ENCODE results near the gene MAP2K6. TPM values are rescaled to one million over a fixed set of nuclear protein-coding genes. Genes with fewer than 3 reads are reported as not detected.
A peak's percentile ranks its signal among the peaks of the same experiment; 100 is the strongest.

Gene MAP2K6
- total and polyA plus RNA-seq, 2 donors (not counting 3 experiments of a cell fraction or from before 2014, with no cell fraction given) = 5.9 to 13.9 TPM

- Histone ChIP-seq H3K4me2 (ENCODE audit: insufficient read depth, low read length) (peak overlapping the region; percentile 85), H3K27me3 (ENCODE audit: control insufficient read depth in 2 of 2, insufficient read depth in 2 of 2, low read length in 2 of 2) (no peaks in the 10 kb centered on the region), H3K27ac (ENCODE audit: insufficient read depth, low read depth, low read length) (no peak overlapping the region), H3K9me1 (replicated peaks; ENCODE audit: control insufficient read depth, extremely low read depth, insufficient read depth, low read length) (no peaks in the 10 kb centered on the region), H3K4me1 (ENCODE audit: control insufficient read depth, extremely low read depth, insufficient read depth, low read length) (peaks cover 53% of the 10 kb centered on the region), H3K9me3 (replicated peaks; ENCODE audit: control insufficient read depth, insufficient read depth, low read length) (no peaks in the 10 kb centered on the region), H3K4me3 (replicated peaks in 1 of 3; ENCODE audit: insufficient read depth in 1 of 3, low read depth in 1 of 3, low read length in 3 of 3) (peak overlapping the region; percentile 2 to 70 (median 48)), H3K79me2 (ENCODE audit: control insufficient read depth, insufficient read depth, low read length) (no peaks in the 10 kb centered on the region), H3K36me3 (ENCODE audit: control insufficient read depth in 2 of 2, extremely low read depth in 1 of 2, insufficient read depth in 2 of 2, low read length in 2 of 2) (no peaks in the 10 kb centered on the region), H3K9ac (replicated peaks; ENCODE audit: extremely low read depth, insufficient read depth, low read length) (peak overlapping the region; percentile 32), H2AFZ (ENCODE audit: low read depth, low read length) (peak overlapping the region; percentile 20), H4K20me1 (replicated peaks; ENCODE audit: control insufficient read depth, extremely low read depth, insufficient read depth, low read length) (no peaks in the 10 kb centered on the region)
- FAIRE-seq (no peak), DNase-seq (ENCODE audit: low read depth, low spot score) (no peak)
- dilution Hi-C loops (cut with MboI; ENCODE audit: extremely low pct_ligation_motif_present, low sequenced_read_pairs) (no loop called here), intact Hi-C loops (cut with micrococcal nuclease) (loop anchor here (5.0 to 10.0 kb wide), 2 partner anchors 752 to 1139 kb away; partner anchors contain the start of gene KCNJ2)
- ChIA-PET POLR2A (interaction anchor here (1.4 kb wide), 1 partner anchor 9 kb away, joined by 3 read pairs; no protein-coding TSS in a partner anchor), CTCF (interaction anchor here (1.2 to 2.3 kb wide), 8 partner anchors 9 to 125 kb away, joined by 5 to 21 read pairs (median 6); no protein-coding TSS in a partner anchor)
- TF ChIP-seq, protein P1, sequence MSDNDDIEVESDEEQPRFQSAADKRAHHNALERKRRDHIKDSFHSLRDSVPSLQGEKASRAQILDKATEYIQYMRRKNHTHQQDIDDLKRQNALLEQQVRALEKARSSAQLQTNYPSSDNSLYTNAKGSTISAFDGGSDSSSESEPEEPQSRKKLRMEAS (IDR thresholded peaks at IDR 0.05; ENCODE audit: insufficient read depth, insufficient read length) = no peak
- no peak for TF ChIP-seq MYC (IDR thresholded peaks at IDR 0.05; ENCODE audit: low read depth, low read length)
- no peak for TF ChIP-seq JUN (IDR thresholded peaks at IDR 0.05; ENCODE audit: borderline replicate concordance, insufficient read depth, insufficient read length, low read depth)
- TF ChIP-seq GATA2 (IDR thresholded peaks at IDR 0.05; ENCODE audit: insufficient read depth, insufficient read length, low read depth, low read length) = no peak
- no peak for TF ChIP-seq POLR2A (IDR thresholded peaks at IDR 0.05; ENCODE audit: low read depth, low read length)
- TF ChIP-seq FOS (IDR thresholded peaks at IDR 0.05; ENCODE audit: borderline replicate concordance, insufficient read depth, low read length) = no peak
- TF ChIP-seq, protein P2, sequence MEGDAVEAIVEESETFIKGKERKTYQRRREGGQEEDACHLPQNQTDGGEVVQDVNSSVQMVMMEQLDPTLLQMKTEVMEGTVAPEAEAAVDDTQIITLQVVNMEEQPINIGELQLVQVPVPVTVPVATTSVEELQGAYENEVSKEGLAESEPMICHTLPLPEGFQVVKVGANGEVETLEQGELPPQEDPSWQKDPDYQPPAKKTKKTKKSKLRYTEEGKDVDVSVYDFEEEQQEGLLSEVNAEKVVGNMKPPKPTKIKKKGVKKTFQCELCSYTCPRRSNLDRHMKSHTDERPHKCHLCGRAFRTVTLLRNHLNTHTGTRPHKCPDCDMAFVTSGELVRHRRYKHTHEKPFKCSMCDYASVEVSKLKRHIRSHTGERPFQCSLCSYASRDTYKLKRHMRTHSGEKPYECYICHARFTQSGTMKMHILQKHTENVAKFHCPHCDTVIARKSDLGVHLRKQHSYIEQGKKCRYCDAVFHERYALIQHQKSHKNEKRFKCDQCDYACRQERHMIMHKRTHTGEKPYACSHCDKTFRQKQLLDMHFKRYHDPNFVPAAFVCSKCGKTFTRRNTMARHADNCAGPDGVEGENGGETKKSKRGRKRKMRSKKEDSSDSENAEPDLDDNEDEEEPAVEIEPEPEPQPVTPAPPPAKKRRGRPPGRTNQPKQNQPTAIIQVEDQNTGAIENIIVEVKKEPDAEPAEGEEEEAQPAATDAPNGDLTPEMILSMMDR (IDR thresholded peaks at IDR 0.05; ENCODE audit: extremely low read depth in 1 of 2, insufficient read depth in 1 of 2, low read depth in 1 of 2, low read length in 2 of 2) = no peak
- TF ChIP-seq POLR2AphosphoS5 (IDR thresholded peaks at IDR 0.05; ENCODE audit: insufficient read depth, low read depth, low read length) = no peak
- TF ChIP-seq EZH2 (IDR thresholded peaks at IDR 0.05; ENCODE audit: borderline replicate concordance, low read depth, low read length, severe bottlenecking) = no peak
- no TSS peak for BruUV-seq (replicated peaks)
Observed at GRCh38 chr17:69415431-69415830, 934 bp downstream of the MAP2K6 start.

All from endothelial cell of umbilical vein (primary cell).